PC-3 (cell line): ENCODE measurements around the gene IFITM10. TPM values are rescaled to one million over a fixed set of nuclear protein-coding genes. Genes with fewer than 3 reads are reported as not detected.

Experiments
- ATAC-seq: fragments of 200-7000 bp; cut with Tn5 transposase; 2 replicates; pipeline ENCODE4 v1.9.1; 2020; ENCODE audit warnings: mild to moderate bottlenecking, moderate library complexity
- BruUV-seq: library from RNA; stranded (reverse); fragments of 400-500 nt; replicated peaks from 2 replicates; lab custom pipeline; 2021; lab: Mats Ljungman, UMichigan
- CTCF ChIA-PET: fragments of 300-600 bp; sonication (Branson Sonifier 250); formaldehyde crosslinking; loops from one replicate; lab custom pipeline; 2022; ENCODE audit warnings: antibody characterized with exemption; lab: Charles Lee
- POLR2A ChIA-PET: fragments of 300-600 bp; sonication (Branson Sonifier 250); formaldehyde crosslinking; loops from one replicate; lab custom pipeline; 2022; ENCODE audit warnings: antibody characterized with exemption; ENCODE audit not compliant: unreplicated experiment; lab: Charles Lee
- DNase-seq: peaks from one replicate; pipeline ENCODE4 v3.0.0-alpha.2; 2015
- H2AFZ ChIP-seq: fragments of 300-600 bp; sonication (generic); 2 replicates; pipeline ENCODE4 v1.6.0; 2016; ENCODE audit warnings: antibody characterized with exemption, low read length
- H3F3A ChIP-seq: fragments of 300-600 bp; sonication (generic); one replicate; pipeline ENCODE4 v1.6.0; 2017; ENCODE audit warnings: antibody characterized with exemption, low read length, control low read depth, mild to moderate bottlenecking; ENCODE audit not compliant: unreplicated experiment
- H3K27ac ChIP-seq: fragments of 300-600 bp; sonication (generic); 2 replicates; pipeline ENCODE4 v1.5.1; 2016; ENCODE audit warnings: mild to moderate bottlenecking, low read length
- H3K27me3 ChIP-seq: fragments of 300-600 bp; sonication (generic); 2 replicates; pipeline ENCODE4 v1.6.1; 2016; ENCODE audit warnings: low read length, mixed read lengths
- H3K36me3 ChIP-seq: fragments of 300-600 bp; sonication (generic); 2 replicates; pipeline ENCODE4 v1.6.1; 2016; ENCODE audit warnings: low read depth, mixed run types, low read length, mixed read lengths
- H3K4me1 ChIP-seq: fragments of 300-600 bp; sonication (generic); 2 replicates; pipeline ENCODE4 v1.5.1; 2016; ENCODE audit warnings: low read length; ENCODE audit not compliant: insufficient read depth
- H3K4me2 ChIP-seq: fragments of 300-600 bp; sonication (generic); 2 replicates; pipeline ENCODE4 v1.6.0; 2016; ENCODE audit warnings: low read length
- H3K4me3 ChIP-seq: fragments of 300-600 bp; sonication (generic); 2 replicates; pipeline ENCODE4 v1.5.1; 2016; ENCODE audit warnings: mild to moderate bottlenecking, low read length, mixed read lengths
- H3K79me2 ChIP-seq: fragments of 300-600 bp; sonication (generic); 2 replicates; pipeline ENCODE4 v1.6.1; 2017; ENCODE audit warnings: low read length, mixed read lengths
- H3K9ac ChIP-seq: fragments of 300-600 bp; sonication (generic); 2 replicates; pipeline ENCODE4 v1.6.0; 2016; ENCODE audit warnings: mild to moderate bottlenecking, low read length
- H3K9me2 ChIP-seq: fragments of 300-600 bp; sonication (generic); replicated peaks from 2 replicates; pipeline ENCODE4 v1.6.1; 2016; ENCODE audit warnings: mixed run types, low read length, mixed read lengths
- H3K9me3 ChIP-seq: fragments of 300-600 bp; sonication (generic); 2 replicates; pipeline ENCODE4 v1.6.1; 2016; ENCODE audit warnings: low read length, mixed read lengths
- H4K20me1 ChIP-seq: fragments of 300-600 bp; sonication (generic); 2 replicates; pipeline ENCODE4 v1.6.1; 2016; ENCODE audit warnings: low read length, mixed read lengths
- EZH2 ChIP-seq: fragments of 300-600 bp; sonication (generic); IDR thresholded peaks from one replicate; pipeline ENCODE4 v1.6.1; 2017; ENCODE audit warnings: antibody characterized with exemption, mild to moderate bottlenecking, low read length; ENCODE audit not compliant: unreplicated experiment
- EZH2phosphoT487 ChIP-seq: fragments of 300-600 bp; sonication (generic); IDR thresholded peaks from 2 replicates; pipeline ENCODE4 v1.6.1; 2018; ENCODE audit warnings: mild to moderate bottlenecking, antibody characterized with exemption, low read length, borderline replicate concordance
- intact Hi-C: fragments of 100-400 bp; cut with micrococcal nuclease; formaldehyde crosslinking; loops from 2 replicates; pipeline ENCODE4 v1.9.0; 2023
- total RNA-seq: library from RNA; depleted of rRNA; stranded (reverse); fragments of >200 nt; gene quantifications from 2 replicates; pipeline ENCODE4 v1.2.3, GENCODE V29; 2014
- TF ChIP-seq, protein P1 (sequence below): fragments of 300-600 bp; sonication (generic); conservative IDR thresholded peaks from 2 replicates; pipeline ENCODE4 v1.5.1; 2017; ENCODE audit warnings: antibody characterized with exemption, low read depth, mild to moderate bottlenecking, low read length

Gene IFITM10
- total RNA-seq, 1 experiment from 2014 or later, result 1.4 TPM

DNA sequence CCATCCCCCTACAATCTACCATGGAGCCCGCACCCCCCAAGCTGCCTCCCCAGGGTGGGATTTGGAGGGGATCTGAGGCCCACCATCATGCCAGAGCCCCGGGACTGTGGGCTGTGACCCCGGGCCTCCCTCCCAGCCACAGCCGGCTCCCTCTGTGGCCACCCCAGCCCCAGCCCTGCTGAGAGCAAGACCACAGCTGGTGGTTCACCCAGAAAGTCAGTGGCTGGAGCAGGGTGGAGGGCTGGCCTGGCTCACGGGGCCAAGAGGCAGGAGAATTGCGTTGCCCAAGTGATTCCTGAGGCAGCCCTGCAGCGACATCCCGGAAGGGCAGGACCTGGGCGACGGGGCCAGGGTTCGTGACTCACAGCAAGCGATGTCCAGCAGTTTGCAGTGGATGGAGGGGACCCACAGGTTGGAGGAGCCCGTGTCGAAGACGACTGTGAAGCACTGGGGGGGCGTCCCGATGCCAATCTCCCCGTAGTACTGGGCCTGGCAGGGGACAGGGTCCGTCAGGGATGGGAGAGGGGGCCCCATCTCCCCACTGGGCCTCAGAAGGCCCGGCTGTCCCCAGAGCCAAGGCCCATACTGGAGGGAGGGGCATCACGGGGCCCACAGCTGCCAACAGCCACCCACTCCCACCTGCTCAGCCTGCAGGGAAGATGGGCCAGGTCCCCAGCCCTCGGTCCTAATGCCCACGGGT, 8.9 kb upstream of the IFITM10 start:
- peaks cover 10% of the 10 kb centered on the region; the same call in 1 of the 2 replicates for H4K20me1 ChIP-seq
- POLR2A ChIA-PET, result no interaction called here
- intact Hi-C loops, result no loop called here
- no peak overlapping the region for H3K9ac ChIP-seq
- no peak overlapping the region for H3K27ac ChIP-seq
- no peak overlapping the region for H3K4me3 ChIP-seq
- no peaks in the 10 kb centered on the region for H3K27me3 ChIP-seq
- no peak for TF ChIP-seq EZH2phosphoT487
- TF ChIP-seq, protein P1, sequence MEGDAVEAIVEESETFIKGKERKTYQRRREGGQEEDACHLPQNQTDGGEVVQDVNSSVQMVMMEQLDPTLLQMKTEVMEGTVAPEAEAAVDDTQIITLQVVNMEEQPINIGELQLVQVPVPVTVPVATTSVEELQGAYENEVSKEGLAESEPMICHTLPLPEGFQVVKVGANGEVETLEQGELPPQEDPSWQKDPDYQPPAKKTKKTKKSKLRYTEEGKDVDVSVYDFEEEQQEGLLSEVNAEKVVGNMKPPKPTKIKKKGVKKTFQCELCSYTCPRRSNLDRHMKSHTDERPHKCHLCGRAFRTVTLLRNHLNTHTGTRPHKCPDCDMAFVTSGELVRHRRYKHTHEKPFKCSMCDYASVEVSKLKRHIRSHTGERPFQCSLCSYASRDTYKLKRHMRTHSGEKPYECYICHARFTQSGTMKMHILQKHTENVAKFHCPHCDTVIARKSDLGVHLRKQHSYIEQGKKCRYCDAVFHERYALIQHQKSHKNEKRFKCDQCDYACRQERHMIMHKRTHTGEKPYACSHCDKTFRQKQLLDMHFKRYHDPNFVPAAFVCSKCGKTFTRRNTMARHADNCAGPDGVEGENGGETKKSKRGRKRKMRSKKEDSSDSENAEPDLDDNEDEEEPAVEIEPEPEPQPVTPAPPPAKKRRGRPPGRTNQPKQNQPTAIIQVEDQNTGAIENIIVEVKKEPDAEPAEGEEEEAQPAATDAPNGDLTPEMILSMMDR, result no peak
- no peak for TF ChIP-seq EZH2
- no peak overlapping the region for H2AFZ ChIP-seq
- H3K4me2 ChIP-seq, result no peak overlapping the region
- ATAC-seq (no peak), DNase-seq (no peak)
- CTCF ChIA-PET, result no interaction called here
- H3K9me2 ChIP-seq, result no peaks in the 10 kb centered on the region
- no peaks in the 10 kb centered on the region for H3F3A ChIP-seq
- H3K9me3 ChIP-seq, result no peaks in the 10 kb centered on the region
- H3K4me1 ChIP-seq, result peaks cover 25% of the 10 kb centered on the region
- peaks cover 30% of the 10 kb centered on the region for H3K79me2 ChIP-seq
- no peaks in the 10 kb centered on the region for H3K36me3 ChIP-seq
- BruUV-seq, result no TSS peak

DNA sequence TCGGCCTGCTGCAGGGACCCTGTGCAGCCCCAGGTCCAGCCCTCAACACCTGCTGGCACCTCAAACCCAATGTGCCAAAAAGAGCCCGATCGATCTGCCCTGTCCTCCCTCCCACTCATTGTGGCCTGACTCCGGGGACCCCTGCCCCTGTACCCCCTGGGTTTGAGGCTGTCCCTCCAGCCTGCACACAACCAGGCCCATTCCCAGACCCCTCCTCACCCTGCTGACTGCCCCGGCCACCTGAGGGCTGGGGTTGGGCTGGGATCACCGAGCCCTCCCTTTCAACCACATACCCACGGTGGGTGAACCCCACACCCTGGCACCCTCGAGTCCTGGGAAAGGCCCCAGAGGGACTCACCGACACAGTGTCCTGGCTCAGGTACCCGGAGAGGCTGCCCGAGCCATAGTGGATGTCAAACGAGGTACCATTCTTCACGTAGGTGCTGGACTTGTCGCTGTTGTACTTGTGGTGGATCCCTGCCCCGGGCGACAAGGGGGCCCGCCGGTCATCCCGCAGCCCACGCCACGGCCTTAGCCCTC, 8.3 kb upstream of the IFITM10 start:
- Histone ChIP-seq H2AFZ (no peak overlapping the region), H3K9me2 (no peaks in the 10 kb centered on the region), H3K36me3 (no peaks in the 10 kb centered on the region), H3K9me3 (no peaks in the 10 kb centered on the region), H3F3A (no peaks in the 10 kb centered on the region), H3K4me2 (no peak overlapping the region), H3K27ac (no peak overlapping the region), H4K20me1 (peaks cover 10% of the 10 kb centered on the region; the same call in 1 of the 2 replicates), H3K4me1 (peaks cover 22% of the 10 kb centered on the region), H3K4me3 (no peak overlapping the region), H3K79me2 (peaks cover 29% of the 10 kb centered on the region), H3K9ac (no peak overlapping the region), H3K27me3 (no peaks in the 10 kb centered on the region)
- TF ChIP-seq, protein P1, result no peak
- TF ChIP-seq EZH2 (no peak), EZH2phosphoT487 (no peak)
- DNase-seq (no peak), ATAC-seq (no peak)
- ChIA-PET POLR2A (no interaction called here), CTCF (no interaction called here)
- intact Hi-C loops, result no loop called here
- BruUV-seq, result no TSS peak
